ENCODE data around the gene PLEKHH1. TPM values are rescaled to one million over a fixed set of nuclear protein-coding genes. Genes with fewer than 3 reads are reported as not detected.

The PLEKHH1 gene
- polyA plus RNA-seq, 1 donor = 2.0 TPM

DNA sequence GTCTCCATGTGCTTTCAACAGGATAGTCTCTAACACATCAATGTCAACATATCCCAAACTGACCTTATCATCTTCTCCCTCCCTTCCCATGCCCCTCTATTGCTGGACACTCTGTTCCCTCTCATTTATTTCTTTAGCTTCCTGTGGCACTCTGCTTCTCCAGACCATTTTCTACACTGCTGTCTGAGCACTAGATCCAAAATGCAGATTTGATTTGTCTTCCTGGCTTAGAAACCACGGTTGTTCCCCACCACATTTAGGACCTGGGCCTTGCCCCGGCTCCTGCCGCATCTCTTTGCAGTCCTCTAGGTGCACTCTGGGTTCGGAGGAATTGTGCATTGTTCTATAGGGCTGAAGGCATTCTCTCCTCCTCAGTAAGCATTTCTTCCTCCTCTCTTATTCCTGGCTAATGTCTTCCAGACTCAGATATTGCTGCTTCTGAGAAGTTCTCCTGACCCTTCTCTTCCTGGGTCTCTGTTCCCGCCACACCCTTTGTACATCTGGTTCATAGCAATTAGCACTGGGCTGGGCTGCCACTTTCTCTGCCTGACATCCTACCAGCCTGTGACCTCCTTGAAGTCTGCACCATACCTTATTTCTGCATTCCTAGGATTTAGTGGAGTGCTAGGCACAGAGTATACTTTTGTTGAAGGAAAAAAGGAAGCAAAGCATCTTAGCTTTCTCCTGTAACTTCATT, 100.5 kb downstream of the PLEKHH1 start:
- no peak for DNase-seq

DNA sequence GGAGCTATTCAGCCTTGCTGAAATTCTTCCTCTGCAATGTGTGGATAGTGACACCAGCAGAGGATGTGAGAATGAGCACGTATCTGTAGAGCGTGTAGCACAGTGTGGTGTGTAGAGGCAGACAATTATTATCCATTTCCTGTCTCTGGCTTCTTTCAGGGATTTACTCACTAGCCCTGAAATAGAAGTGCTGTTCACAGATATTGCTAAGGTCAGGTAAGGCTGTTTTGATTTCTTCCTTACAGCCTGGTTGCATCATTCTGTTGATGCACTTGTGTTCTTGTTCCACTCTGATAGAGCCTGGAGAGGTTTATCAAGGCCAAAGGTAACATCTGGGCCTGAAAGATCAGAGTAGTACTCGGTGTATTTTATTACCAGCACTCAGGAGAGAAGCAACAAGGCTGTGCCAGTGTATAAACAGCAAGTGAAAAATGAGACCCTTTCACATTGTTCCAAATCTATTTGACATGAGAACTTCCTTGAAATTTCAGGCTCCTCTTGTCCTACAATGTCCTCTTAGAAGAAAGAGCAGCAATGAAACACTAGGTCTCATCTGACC, 103.3 kb downstream of the PLEKHH1 start:
- DNase-seq = no peak

GRCh38 chr14:67638642-67639041, 105.6 kb downstream of the PLEKHH1 start:
- no peak for DNase-seq

Other genes with a start within 250 kb of the PLEKHH1 start
- gene ATP6V1D, start 173.5 kb upstream of the PLEKHH1 start, polyA plus RNA-seq (ENCODE audit: insufficient read length) = 68.2 TPM
- 82.4 TPM for gene EIF2S1, start 173.0 kb upstream of the PLEKHH1 start, polyA plus RNA-seq (ENCODE audit: insufficient read length)
- 0.62 TPM for gene PLEK2, start 121.1 kb upstream of the PLEKHH1 start, polyA plus RNA-seq (ENCODE audit: insufficient read length)
- gene TMEM229B, start 44.6 kb upstream of the PLEKHH1 start, polyA plus RNA-seq (ENCODE audit: insufficient read length) = 0.31 TPM
- gene PIGH, start 67.0 kb downstream of the PLEKHH1 start, polyA plus RNA-seq (ENCODE audit: insufficient read length) = 14.6 TPM
- 2.1 TPM for gene ARG2, start 86.6 kb downstream of the PLEKHH1 start, polyA plus RNA-seq (ENCODE audit: insufficient read length)
- 70.8 TPM for gene VTI1B, start 141.3 kb downstream of the PLEKHH1 start, polyA plus RNA-seq (ENCODE audit: insufficient read length)
- gene RDH11, start 162.5 kb downstream of the PLEKHH1 start, polyA plus RNA-seq (ENCODE audit: insufficient read length) = 40.9 TPM
- 1.2 TPM for gene RDH12, start 168.6 kb downstream of the PLEKHH1 start, polyA plus RNA-seq (ENCODE audit: insufficient read length)

All from hindlimb muscle (tissue), 1 donor.